D341Med (cell line): ENCODE measurements around the gene ADAMTS16.

ENCODE experiments used
- DNase-seq: peaks from one replicate; pipeline ENCODE4 v3.0.0; 2012; ENCODE audit warnings: low spot score

The ADAMTS16 gene

GRCh38 chr5:5315068-5315980 is 175.2 kb downstream of the ADAMTS16 start:
- no peak for DNase-seq

- no peak for DNase-seq
Observed at GRCh38 chr5:5316334-5316733, 176.2 kb downstream of the ADAMTS16 start.

DNA sequence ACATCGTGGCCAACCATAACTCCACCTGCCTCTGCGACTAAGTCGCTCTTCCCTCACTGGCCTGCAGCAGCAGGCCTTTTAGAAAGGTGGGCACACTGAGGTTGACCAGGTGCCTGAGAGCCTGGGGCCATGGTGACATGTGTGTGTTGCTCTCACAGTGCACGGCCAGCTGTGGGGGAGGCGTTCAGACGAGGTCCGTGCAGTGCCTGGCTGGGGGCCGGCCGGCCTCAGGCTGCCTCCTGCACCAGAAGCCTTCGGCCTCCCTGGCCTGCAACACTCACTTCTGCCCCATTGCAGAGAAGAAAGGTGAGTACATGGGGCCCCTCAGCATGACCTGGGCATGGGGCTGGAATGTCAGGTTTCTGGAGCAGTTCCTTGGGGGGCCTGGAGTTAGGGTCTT is 177.8 kb downstream of the ADAMTS16 start:
- DNase-seq: no peak

GRCh38 chr5:5318426-5319190 is 178.5 kb downstream of the ADAMTS16 start:
- no peak for DNase-seq

- no peak for DNase-seq
Observed at GRCh38 chr5:5320062-5320805, 180.1 kb downstream of the ADAMTS16 start.

GRCh38 chr5:5321137-5321536 is 181.0 kb downstream of the ADAMTS16 start:
- no peak for DNase-seq

- no peak for DNase-seq
Observed at GRCh38 chr5:5323551-5323950, 183.4 kb downstream of the ADAMTS16 start.

DNA sequence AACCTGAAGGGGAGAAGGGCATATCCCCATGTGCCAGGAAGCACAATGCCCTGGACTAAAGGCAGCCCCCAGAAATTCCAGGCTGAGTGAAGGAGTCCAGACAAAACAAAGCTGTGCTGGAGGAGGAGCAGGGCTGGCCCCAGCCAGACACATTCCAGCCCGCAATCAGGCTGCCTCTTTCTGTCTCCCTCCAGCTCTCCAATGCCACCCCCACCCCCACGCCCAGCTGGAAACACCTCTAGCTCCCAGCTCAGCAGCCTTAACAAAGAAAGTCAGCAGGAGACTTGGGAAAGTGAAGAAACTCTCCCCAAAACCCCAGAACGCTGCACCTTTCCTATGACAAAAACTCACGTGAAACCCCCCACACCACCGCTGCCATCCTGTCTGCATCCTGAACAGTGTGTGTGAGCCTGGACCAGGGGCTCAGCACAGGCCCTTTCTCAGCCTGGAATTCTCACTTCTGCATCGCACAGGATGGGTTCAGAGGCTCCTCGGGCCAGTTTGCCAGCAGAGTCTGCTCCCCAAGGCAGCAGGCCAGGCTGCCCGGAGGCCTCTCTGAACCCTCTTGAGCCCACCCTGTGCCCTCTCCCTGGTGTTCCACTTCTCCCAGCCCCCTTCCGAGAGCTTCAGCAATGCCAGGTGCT is 186.1 kb downstream of the ADAMTS16 start:
- DNase-seq: no peak

DNA sequence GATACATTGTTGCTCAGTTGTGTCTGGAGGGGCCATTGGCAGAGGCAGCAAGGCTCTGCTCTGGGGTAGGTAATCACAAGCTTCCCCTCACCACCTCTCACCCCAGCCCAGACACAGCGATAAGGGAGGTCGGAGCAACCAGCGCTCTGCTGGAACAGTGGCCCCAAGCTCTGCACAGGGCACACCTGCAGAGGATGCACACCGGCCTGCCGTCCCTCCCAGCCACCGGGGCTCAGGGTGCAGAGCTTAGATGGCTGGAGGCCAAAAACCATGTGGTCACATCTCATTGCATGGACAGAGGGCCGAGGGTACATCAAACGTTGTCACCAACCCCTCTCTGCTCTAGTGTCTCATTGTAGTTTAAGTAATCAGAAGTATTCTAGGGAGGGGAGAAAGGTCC is 187.0 kb downstream of the ADAMTS16 start:
- no peak for DNase-seq

- DNase-seq: no peak
Observed at GRCh38 chr5:5330728-5331452, 190.8 kb downstream of the ADAMTS16 start.

GRCh38 chr5:5331848-5332247 is 191.7 kb downstream of the ADAMTS16 start:
- DNase-seq: no peak

- DNase-seq: no peak
Observed at GRCh38 chr5:5332287-5332686, 192.2 kb downstream of the ADAMTS16 start.

DNA sequence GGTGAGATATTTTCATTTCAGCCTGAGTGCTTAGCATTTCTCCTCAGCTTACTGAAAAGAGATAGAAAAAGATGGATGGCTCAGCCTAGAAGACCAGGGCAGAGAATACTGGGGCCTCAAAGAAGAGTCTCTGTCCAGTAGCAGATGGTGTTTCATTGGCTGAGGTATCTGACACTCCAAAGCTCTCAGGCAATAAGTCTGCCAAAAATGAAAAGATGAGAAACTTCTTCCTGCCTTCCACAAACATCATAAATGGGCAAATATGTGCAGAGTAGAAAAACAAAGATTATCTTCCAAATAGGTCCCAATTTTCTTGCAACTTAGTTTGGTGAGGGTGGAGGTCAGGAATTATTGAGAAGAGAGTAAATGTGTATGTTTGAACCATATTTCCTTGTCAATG is 195.0 kb downstream of the ADAMTS16 start:
- no peak for DNase-seq

GRCh38 chr5:5335700-5336264 is 195.7 kb downstream of the ADAMTS16 start:
- no peak for DNase-seq

GRCh38 chr5:5339257-5339656 is 199.1 kb downstream of the ADAMTS16 start:
- DNase-seq: no peak

DNA sequence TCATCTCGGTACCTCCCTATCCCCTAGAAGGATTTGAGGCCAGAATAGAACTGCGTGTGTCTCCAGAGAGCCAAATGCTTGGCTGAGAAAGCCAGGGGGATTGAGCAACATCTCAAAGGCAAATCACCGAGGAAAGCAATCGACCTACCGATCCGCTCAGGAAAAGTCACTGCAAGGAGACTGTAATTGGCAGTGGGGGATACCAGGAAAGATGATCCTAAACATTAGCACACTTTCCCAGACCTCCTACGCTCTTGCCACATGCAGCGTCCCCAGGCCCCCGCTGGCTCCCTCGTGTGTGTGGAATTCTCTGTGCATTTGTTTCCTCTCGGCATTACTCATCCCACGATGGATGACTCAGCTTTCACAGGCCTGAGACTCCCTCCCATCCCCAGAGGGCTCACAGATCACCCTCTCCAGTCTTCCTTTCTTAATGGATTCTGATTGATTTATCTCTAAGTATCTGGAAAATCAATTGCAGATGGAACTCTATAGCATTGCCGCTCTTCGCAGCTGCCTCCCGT is 200.1 kb downstream of the ADAMTS16 start:
- DNase-seq: no peak

- no peak for DNase-seq
Observed at GRCh38 chr5:5341531-5342292, 201.6 kb downstream of the ADAMTS16 start.

DNA sequence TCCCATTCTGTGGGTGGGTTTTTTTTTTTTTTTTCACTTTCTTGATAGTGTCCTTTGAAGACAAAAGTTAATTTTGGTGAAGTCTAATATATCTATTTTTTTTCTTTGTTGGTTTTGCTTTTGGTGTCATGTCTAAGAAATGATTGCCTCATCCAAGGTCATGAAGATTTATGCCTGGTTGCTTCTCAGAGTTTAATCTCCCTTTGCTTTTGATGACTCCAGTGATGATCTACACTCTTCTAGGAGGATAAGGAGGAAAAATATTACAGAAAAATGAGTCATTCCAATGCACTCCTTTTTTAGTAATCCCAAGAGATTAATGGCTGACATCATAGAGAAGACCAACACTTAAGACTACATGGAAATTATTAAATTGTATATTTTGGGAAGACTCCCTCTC is 202.7 kb downstream of the ADAMTS16 start:
- no peak for DNase-seq

DNA sequence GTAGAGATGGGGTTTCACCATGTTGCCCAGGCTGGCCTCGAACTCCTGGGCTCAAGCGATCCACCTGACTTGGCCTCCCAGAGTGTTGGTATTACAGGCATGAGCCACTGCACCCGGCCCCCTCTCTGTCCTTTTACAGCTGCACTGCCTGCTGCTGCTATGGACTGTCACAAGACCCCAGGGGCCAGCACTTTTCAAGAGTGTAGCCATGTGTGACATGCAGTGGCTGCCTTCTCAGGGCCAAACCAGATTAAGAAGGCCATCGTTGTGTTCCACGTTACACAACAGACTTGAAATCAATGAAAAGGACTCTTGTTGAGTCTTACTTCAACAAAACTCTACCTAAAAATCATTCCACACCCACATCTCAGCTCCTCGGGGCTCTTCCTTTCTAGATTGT is 203.4 kb downstream of the ADAMTS16 start:
- DNase-seq: no peak

GRCh38 chr5:5344051-5344571 is 204.0 kb downstream of the ADAMTS16 start:
- DNase-seq: no peak
